RPMI7951 (cell line): ENCODE measurements around the gene ASTN2. TPM values are rescaled to one million over a fixed set of nuclear protein-coding genes. Genes with fewer than 3 reads are reported as not detected.

Experiments
- DNase-seq: peaks from one replicate; pipeline ENCODE4 v3.0.0-alpha.2; 2012; ENCODE audit warnings: low read depth
- total RNA-seq: library from RNA; depleted of rRNA; stranded (reverse); fragments of >200 nt; shearing (Covaris generic); gene quantifications from 2 replicates; pipeline ENCODE4 v1.2.3, GENCODE V29; 2014

Gene ASTN2
- total RNA-seq, 1 experiment from 2014 or later: 5.2 TPM

DNA sequence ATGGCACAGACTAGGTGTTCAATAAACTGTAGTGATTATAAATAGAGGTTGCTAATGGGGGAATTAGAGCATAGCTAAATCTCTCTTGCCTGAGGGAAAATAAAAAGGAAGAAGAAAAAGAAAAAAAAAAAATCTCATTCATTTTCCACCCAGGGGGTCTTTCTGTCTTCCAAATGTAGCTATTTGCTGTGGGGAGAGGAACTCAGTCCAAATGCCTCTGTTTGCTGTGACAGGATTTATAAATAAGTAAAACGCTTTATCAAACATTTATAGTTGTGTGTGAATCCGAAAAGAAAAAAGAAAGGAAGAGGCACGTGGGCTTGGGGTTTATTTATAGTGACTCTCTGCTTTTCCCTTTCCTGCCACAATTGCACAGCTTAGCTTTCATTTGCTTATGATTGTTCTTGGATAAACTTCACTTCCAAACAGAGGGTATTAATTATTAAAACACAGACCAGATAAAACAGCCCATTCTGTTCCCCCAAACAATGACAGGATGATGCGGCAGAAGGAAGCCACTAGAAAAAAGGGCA, 245.7 kb downstream of the ASTN2 start:
- no peak for DNase-seq

DNA sequence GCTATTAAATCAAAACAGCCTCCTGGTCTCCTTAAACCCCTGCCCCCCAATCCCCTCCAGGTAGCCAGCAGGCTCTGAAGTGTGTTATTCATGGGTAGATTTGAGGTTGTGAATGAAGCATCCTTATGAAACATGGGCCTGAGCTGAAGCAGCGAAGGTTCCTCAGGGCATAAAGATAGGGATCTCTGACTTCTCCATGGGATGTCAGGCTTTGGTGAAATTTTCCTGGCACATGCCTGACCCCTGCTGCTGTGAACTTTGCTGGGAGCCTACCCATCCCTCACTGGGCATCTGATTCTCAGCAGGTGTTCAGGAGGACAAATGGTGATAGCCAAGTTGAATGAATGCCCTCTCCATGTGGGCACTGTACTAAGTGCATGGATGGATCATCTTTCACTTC, 250.3 kb downstream of the ASTN2 start:
- DNase-seq: no peak

DNA sequence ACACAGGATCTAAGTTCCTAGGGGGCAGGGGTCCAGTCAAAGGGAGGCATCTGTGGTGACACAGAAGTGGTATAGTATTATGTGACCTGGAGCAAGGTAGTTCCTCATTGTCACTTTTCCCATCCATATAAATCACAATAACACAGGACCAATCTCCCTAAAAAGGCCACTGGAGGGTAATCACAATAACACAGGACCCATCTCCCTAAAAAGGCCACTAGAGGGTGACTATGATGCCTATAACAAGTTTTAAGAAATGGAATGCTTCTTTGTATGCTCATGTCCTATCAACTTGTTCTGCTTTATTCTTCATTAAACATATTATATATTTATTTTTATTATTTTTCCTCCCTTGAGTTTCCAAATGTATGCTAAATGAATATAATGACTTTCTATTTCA, 254.6 kb downstream of the ASTN2 start:
- no peak for DNase-seq

DNA sequence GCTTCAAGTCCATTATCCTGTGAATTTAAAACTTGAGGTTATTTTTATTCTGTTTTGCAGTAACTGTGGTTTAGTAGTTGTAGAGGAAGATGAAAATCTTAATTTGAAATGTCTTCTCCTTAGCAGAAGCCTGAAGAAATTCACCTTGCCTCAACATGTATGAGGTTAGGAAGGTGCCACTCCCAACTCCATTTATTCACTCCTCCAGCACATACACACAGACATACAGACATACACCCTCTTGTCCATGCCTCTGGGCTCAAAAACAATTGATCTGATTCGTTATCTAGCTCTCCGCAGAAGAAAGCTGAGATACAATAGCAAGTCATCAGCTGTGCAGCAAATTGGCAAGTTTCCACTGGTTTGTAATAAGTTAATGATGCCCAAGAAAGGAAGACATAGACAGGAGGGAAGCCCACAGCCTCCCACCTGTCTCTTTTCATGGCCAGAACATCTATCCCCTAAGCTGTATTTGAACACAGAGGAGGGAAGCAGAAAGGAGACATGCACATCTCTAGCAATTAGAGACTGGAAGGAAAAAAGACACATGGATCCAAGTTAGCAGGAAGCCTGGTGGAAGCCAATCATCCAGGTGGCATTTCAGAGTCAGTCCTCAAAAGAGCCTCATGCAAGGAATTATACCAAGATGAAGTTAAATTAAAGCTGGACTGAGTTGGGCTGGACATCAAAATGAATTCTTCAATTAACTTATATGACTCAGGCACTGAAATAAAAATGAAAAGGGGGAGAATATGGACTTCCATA, 257.9 kb downstream of the ASTN2 start:
- DNase-seq: no peak

DNA sequence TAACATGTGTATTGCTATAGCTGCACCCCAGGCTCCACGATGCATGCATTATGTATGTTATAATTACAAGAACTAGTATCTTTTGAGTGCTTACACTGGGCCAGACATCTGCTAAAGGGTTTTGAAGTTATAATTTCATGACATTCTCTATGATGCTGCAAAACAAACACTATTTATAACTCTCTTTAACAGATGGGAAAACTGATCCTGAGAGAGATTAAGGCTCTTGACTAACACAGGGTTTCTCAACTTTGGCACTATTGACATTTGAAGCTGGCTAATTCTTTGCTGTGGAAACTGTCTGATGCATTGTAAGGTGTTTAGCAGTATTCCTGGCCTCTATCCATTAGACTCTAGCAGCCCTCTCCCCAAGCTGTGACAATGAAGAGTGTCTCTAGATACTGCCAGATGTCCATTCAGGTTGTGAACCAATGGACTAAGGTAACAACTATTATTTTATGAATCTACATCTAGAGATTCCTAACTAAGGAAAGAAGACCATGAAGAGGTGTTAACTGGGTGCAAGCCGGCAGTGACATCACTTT, 258.6 kb downstream of the ASTN2 start:
- DNase-seq: no peak

DNA sequence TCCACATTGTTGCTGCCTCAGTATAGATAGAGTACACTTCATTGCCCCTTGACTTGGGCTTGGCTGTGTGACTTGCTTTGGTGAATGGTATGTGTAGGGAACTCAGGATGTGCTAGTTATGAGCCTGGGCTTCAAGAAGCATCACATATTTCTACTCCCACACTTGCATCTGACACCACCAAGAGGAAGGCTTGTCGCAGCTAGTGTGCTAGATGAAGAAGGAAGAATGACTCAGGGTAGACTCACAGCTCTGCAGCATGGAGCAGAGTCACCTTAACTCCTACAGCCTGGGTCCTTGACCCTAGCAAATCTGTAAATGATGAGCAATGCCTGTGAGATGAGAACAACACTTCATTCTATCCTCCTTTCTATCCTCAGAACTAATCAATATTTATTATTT, 261.8 kb downstream of the ASTN2 start:
- no peak for DNase-seq

DNA sequence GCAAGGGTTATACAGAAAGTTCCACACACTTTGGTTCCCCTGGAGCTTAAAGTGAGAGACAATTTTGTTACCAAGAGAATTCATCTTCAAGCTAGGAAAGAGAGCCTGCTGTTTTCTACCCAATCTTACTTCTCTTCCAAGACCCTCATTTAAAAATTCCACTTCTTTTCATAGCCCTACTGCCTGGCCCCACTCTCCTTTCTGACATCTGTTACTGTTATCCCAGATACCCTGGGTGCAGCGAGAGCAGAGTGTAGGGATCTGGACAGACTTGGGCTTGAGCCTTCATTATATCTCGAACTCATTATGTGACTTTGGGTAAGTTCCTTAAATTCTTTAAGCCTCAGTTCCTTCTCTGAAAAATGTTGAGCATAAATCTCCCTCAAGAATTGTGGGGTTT, 263.1 kb downstream of the ASTN2 start:
- DNase-seq: no peak

DNA sequence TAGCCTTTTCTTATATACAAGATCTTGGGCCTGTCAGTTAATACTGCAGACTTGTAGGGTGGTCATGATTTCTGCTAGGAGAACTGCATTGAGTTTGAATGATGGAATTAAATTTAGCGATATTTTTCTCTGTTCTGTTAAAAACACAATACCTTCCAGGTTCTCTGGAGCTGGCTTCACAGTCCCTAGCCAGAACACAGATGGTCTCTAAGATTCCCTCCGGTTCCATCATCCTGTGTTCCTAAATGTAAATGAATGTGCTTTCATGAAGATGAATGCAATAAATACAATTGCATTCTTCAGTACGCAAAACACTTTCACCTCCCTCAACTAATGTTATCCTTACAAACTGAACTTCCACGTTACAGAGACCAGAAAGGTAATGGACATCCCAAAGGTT, 264.9 kb downstream of the ASTN2 start:
- no peak for DNase-seq

DNA sequence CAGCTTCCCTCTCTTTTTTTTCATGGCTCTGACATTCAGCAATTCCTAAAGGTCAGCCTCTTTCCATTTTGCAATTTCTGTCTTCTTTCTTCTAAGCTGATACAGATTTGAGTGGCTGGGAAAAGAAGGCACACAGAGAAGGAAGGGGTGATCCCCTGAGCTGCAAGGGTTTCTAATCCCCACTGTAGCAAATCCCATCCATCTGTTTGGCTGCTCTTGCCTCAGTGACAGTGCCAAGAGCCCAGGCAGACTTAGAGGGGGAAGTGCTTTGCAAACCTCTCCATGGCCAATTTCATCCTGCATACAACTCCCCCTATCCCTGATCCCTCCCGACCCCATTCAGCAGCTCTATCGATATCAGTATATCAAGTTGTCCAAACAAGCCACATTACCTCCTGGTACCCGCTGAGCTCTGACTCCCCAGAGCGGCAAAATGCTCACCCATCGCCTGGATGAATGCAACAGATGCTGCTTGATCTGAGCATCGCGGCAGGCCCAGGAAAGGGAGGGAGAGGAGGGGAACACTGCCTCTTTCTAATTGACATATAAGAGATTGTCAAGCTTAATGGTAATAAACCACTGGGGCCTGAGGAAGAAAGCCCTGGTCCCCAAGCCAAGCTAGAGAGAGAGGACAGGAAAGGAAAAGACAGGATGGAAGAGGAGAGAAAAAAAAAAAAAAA, 268.9 kb downstream of the ASTN2 start:
- DNase-seq: no peak

DNA sequence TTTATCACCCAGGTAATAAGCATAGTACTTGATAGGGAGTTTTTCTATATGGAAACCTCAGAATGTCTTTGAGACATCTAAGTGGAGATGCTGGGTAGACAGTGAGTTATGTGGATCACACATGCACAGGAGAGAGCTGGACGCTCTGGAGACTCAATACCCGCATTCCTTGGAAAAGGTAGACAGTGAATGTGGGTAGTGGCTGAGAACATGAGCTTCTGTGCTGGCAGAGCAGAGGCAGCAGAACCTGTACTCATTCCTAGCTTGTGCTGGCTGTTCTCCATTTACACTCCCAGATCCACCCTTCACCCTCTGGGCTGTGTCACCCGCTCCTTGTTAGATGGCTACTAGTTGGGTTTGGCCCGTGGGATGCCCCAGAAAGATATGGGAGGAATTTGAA, 269.8 kb downstream of the ASTN2 start:
- DNase-seq: no peak

DNA sequence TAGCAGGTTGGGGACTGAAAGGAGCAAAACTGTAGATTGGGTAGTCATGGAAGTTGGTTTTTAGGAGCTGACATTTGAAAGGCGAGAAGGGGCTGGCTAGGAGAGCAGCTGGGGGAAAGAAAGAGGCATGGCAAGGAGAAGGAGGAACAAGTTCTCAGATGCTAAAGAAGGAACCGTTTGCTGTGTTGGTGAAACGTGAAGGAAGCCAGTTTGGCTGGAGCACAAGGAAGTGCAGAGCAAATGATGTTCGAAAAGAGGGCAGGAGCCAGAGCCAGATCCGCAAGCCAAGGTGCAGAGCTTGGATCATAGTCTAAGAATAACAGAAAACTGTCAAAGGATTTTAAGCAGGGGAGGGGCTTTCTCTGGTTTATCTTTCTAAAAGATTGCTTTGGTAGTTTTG, 276.6 kb downstream of the ASTN2 start:
- no peak for DNase-seq

DNA sequence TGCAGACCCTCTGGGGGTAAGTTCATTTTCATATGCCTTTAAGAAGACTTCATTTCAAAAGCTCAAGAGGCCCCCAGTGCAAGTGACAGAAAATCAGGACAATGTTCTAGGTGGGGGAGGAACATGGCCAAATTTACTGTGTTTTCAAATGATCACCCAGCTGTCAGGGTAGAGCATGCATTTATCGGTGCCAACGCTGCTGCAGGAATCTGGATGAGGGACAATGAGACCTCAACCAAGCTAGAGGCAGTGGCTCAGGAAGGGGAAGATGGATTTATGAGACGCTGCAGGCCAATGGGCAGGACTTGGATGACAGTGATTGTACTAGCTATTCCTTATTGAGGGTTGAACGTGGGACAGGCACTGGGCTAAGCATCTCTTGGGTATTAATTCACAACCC, 278.4 kb downstream of the ASTN2 start:
- DNase-seq: no peak

DNA sequence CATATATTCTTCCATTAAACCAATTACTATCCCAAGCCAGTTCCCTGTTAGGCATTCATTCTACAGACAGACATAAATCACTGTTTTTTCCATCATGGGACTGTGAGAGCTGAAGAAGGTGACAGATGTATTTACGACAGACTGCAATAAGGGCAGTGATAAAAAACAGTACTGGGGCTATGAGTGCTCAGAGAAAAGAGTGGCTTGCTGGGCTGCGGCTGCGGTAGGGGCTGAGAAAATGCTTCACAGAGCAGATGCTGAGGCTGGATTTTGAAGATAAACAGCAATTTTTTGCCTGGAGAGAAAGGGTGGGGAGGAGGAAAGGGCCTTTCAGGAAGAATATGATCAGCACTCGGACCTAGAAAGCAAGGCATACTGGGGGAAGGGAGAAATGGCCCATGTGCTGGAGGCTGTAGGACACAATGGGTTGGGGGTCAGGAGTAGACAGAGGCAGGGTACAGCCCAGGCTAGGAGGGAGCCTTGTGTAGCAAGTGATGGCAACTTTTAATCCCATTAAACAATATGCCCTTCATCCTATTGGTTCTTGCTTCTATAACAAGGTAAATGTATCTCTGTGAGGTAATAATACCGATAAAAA, 279.3 kb downstream of the ASTN2 start:
- DNase-seq: no peak

DNA sequence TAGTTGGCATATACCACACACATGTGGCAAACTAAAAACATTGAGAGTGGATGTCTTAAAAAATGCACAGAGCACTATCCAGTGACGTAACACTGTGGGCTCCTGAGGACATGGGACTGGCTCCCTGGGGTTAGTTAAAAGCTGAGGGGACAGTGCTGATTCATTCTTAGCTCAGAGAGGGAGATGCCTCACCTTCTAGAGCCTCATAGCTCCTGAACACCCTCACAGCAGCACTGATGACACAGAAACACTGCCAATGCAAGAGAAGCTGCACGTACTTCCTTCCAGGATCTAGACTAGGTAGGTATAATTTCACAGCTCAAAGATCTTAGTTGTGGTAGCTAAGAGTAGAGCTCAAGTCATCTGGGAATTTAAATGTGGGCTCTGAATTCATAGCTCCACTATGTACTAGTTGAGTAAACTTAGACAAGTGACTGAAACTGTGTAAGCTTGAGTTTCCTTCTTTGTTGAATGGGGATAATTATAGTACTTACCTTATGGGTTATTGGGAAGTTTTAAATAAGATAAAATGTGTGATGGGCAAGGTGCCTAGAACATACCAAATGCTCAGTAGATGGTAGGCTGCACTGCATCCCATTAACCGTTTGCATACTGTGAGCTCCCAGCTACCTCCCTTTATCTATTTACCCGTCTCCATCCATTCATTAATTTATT, 279.9 kb downstream of the ASTN2 start:
- DNase-seq: no peak

DNA sequence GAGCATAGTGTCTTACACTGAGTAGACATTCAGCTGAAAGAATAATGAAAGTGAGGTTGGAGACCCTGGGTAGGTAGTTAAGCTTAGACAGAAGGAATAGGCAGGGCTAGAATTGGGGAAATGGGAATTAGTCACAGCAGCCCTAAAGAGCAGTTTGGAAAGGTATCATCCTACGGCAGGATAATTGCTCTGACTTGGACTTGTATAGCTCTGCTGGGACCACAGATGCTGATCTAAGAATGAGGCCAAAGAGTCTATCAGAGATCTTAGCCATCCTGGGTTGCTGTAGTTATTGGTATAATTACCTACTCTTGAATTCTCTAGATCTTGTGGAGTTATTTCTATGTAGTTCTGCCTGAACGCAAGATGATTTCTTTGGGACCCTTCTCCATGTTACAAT, 288.0 kb downstream of the ASTN2 start:
- no peak for DNase-seq

DNA sequence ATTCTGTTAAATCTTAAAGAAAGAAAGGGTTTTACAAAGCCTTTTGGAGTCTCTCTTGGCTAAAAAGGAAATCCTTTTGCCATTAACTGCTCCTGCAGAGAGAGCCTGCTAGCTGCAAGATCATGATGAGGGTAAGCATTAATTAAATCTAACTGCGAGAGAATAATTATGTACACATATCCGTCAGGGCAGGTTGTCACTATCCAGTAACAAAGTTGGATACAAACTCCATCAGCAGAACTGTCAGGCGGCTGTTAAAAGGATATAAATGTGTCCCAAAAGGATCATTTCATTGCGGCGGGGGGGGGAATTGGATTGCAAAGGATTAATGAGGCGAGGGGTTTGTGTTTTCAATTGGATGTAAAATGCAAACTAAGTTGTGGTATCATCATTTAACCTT, 289.3 kb downstream of the ASTN2 start:
- no peak for DNase-seq

DNA sequence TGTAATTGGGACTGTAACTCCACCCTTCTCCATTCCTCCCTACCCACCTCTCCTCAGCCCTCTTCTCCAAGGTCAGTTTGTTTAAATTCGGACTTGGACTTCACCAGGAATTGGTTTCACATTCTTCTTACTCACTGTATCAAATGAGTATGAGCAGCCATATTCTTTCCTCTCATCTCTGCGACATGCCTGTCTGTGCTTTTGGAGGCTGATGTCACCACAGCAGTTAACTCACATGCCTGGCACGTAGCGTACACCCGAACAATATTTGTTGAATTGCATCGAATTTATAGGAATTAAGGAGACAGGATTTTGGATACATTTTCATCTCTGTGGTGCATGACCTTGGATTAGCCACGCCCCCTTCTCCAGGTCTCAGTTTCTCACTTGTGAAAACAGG, 291.1 kb downstream of the ASTN2 start:
- DNase-seq: no peak

DNA sequence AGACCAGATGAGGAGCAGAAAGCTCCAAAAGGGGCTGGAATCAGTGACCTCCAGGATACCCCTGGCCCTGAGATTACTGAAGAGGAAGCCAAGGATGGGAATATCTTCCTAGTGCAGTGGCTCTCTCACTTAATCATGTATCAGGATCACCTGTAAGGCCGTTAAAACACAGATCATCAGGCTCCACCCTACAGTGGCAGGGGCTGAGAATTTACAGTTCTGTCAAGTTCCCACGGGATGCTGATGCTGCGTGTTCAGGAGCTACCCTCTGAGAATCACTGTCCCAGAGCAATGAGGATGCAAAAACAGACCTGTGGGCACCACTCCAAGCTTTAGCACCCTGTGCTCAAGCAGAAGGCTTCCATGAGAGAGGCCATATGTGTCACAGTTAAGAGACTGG, 291.9 kb downstream of the ASTN2 start:
- DNase-seq: no peak

DNA sequence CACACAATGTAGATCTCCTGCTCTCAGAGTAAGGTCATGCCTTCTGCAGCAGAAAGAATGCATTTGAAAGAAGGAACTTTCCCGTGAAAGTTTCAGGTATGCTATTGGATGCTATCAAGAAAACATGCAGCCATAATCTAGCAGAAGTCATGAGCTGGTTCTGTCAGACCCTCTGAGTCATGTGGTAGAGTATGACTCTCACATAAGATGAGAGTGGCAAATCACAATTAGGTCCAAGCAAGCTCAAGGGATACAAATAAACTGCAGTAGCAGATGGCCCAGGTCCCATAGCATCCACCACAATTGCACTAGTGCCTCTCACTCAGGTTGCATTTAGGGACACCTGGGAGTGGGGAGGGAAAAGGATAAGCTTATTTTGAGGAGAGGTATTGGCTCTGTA, 292.8 kb downstream of the ASTN2 start:
- no peak for DNase-seq

DNA sequence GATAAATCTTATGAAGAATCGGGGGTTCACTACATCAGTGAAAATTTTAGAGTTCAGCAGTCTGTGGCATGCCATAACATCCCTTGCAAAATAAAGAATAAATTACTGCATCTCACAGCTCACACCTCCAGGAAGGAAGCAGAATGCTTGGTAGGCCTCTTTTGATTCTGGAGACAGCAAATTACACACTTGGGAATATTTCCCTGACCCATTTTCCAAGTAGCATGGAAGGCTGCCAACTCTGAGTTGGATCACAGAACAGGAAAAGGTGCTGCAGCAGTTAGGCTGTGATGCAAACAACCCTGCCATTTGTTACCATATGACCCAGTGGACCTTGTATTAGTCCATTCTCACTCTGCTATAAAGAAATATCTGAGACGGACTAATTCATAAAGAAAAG, 293.5 kb downstream of the ASTN2 start:
- DNase-seq: no peak

DNA sequence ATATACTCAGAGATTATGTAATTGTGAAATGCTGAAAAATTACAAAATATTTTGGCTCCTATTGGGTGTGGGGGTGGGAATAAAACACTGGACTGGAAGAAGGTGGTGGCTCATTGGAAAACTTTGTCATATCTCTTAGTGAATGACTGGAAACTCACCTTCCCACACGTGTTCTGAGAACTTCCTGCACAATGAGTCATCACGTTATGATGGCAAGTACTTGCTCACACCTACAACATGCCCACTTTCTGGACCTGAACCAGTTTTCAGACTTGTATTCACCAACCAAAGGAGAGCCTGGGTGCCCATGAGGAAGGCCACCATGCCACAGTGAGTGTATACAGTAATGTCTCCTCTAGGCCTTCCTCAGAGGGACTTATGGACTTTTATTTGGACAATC, 294.8 kb downstream of the ASTN2 start:
- DNase-seq: no peak

DNA sequence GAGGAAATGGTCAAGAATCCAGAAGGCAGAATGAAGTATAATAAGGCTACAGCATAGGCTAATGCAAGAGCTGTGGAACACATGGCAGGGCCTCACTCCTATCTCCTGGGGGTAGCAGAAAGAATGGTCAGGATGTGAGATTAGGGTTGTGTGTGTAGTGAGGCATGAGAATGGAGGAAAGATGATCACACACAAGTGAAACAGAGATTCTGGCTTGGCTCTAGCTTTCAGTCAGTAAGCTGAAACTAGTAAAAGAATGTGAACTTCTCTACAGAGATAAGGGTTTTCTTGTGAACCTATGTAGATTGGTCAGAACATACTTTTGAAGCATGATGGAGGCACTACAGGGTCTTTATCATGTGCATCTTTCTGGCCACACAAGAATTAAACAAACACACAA, 298.8 kb downstream of the ASTN2 start:
- DNase-seq: no peak
